Stimulated activated CD4-positive, alpha-beta T cell treated with anti-CD3 and anti-CD28 coated beads, Interleukin-2, amount 100 ng/mL, for 48 hours (primary cell): ENCODE measurements around the gene SLC17A9.

Source experiments
- DNase-seq, 2 donors: peaks; one replicate each; pipeline ENCODE4 v3.0.0-alpha.2; 2020

Gene SLC17A9

DNA sequence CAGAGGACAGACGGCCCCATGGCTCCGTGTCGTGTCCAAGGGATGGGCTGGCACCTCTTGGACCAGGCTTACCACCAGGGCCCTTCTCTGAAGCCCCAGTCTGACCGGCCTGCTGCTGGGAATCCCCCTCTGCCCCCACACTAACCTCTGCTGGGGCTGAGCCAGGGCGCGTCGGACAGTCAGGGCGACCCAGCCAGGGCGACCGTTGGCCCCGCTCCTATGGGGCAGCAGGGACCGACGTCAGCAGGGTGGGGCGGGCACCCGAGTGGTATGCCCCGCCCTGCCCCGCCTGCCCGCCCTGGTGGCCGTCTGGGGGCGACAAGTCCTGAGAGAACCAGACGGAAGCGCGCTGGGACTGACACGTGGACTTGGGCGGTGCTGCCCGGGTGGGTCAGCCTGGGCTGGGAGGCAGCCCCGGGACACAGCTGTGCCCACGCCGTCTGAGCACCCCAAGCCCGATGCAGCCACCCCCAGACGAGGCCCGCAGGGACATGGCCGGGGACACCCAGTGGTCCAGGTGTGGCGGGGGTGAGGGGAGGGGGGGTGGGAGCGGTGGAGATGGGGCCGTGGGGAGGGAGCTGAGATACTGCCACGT, at the start of gene SLC17A9:
SLC17A9 (plus strand) TSS at position 337 of the 595 bp plus-strand sequence; CDS start at position 459, 122 bp downstream.
- DNase-seq: peak in 1 of 2 donors; percentile 41

DNA sequence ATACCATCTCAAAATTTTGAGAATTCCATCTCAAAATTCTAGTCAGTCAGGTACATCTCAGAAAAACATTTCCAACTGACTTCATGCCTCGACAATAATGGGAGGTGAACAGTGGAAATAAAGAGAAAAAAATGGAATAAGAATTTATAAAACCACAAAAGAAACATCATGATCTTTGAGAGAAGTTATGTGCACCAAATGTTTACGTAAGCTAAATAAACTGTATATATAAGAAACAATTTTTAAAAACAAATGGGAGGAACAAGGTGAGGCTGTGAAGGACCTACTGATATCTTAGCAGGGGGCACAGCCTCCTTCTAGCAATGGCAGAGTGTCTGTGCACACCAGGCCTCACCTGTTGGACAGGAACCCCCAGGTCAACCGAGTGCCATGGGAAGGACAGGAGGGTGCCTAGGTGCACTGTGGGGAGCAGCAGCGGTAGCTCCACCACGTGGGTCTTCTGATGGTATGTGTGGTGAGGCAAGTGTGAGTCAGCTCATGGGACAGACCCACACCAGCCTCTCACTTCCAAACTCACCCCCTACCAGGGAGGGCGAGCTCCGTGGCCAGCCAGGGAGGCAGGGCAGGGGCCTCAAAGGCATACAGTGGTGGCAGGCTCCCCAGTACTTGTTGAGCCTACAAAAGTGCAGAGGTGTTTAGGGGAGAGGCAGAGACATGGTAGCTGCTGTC, 49.4 kb upstream of the SLC17A9 start:
- no peak for DNase-seq

DNA sequence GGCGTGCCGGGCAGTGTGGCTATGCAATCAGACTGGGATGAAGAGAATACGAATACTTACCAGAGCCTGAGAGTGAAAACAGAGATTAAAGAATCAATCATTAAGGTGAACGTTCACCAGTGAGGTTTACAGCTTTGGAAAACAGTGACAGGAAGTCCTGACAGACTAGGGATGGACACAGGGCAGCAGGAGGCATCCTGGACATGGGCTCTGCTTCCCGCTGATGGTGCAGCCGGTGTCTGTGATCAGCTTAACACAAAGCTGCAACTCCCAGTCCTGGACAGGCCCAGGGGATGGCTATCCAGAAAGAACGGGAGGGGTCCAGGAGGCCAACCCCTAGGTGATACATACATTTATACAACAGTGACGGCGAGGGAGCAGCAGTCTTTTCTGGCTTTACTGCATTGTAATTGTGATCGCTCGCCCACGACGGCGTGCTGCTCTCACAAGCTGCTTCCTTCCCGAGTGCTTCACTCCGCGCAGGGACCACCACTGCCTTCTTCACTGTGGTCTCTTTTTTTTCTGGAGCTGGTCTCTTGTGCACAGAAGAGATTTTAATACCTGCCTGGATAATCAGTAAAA, 46.9 kb upstream of the SLC17A9 start:
- DNase-seq: no peak

DNA sequence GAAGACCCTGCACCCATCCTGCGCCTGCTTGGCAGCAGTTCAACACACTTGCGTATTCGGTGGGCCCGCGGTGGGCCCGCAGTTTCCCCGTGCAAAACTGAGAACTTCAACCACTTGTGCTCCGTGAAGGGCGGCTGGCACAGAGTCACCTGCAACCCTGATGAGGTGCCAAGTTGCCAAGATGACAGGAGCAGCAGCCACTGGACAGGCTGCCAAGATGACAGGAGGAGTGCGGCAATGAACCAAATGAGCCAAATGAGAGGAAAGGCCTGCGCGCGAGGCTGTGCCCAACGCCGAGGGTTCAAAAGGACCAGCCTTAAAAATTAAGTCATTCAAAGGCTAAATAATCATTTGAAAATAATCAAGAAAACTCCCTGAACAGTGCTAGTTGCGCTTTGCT, 46.3 kb upstream of the SLC17A9 start:
- no peak for DNase-seq

- DNase-seq: no peak
Observed at GRCh38 chr20:62906647-62907375, 45.7 kb upstream of the SLC17A9 start.

DNA sequence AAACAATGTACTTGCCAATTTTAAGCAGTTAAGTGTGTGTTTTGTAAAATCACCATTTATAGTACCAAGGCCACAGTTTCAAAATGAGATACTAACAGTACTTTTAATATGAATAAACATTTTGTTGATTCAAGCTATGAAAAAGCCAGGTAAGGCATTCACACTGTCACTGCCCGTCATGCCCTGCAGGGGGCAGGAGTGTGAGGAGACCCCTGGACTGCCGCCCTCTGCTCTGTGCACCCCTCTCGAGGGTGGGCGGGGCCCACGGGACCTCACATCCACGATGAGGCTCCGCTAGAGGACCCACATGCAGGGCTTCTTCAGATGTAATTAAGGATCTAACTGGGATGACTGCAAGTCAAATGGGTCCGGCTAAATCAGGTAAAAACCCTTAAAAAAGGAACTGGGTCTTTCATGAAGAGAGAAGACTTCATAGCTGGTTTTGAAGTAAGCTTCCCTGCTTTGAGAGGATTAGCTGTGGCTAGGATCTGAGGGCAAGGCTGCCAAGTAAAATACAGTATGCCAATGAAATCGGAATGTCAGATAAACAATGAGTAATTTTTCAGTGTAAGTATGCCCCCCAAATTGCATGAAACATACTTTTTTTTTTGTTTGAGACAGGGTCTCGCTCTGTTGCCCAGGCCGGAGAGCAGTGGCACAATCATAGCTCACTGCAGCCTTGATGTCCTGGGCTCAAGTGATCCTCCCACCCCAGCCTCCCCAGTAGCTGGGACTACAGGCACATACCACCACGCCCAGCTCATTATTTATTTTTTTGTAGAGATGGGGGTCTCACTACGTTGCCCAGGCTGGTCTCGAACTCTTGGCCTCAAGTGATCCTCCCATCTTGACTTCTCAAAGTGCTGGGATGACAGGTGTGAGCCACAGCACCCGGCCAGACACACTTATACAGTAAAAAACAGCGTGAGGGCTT, 44.9 kb upstream of the SLC17A9 start:
- DNase-seq: no peak

GRCh38 chr20:62908971-62909791, 43.3 kb upstream of the SLC17A9 start:
- no peak for DNase-seq

DNA sequence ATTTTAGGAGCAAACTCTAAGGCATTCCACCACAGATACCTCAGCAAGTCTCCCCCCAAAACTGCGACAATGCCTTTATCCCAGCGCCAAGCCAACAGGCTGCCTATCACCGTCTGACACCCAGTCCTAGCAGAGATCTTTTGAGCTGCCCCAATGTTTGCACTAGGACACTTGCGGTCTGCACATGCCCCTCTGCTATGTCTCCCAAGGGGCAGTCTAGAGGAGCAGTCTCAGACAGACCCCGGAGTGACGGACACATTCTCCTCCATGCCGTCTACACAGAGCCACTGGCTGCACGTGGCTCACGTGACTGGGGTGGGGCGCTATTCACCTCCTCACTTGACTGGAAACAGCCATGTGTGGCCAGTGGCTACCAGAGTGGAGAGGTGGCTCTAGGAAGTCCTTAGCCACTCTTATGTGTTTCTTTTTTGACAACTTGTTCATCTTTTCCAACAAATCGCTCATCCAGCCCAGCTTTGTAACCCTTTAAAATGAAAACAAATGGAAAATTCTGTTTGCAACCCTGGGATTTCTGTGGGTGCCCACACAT, 42.2 kb upstream of the SLC17A9 start:
- DNase-seq: no peak

DNA sequence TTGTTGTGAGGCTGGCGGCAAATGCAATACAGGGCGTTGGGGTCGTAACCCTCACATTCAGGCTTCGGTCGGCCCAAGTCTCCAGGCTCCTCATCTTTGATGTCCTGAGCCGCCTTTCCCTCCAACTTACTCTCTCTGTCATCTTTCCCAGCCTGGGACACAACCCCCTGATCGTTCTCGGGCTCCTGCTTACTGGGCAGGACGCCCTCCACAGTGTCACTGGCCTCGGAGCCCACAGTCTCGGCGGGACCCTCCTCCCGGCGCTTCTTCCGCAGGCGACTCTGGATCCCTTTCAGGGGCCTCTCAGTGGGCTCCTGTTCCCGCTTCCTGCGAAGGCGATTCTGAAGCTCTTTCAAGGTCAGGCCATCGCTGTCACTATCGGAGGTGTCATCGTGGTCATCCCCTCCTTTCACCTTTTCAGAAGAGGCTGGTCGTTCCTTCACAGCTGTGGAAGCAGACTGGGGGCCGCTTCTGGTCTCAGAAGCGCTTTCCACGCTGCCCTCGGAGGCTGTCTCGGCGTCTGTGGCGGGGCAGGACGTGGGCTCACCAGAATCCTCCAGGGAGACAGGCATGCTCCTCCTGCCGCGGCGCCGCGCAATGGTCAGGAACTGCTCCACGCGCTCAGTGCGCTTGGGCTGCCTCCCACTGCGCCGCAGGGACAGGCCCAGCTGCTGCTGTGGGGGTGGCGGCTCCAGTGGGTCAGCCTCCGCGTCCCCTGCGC, 41.6 kb upstream of the SLC17A9 start:
- no peak for DNase-seq

GRCh38 chr20:62911701-62912280, 40.7 kb upstream of the SLC17A9 start:
- no peak for DNase-seq

DNA sequence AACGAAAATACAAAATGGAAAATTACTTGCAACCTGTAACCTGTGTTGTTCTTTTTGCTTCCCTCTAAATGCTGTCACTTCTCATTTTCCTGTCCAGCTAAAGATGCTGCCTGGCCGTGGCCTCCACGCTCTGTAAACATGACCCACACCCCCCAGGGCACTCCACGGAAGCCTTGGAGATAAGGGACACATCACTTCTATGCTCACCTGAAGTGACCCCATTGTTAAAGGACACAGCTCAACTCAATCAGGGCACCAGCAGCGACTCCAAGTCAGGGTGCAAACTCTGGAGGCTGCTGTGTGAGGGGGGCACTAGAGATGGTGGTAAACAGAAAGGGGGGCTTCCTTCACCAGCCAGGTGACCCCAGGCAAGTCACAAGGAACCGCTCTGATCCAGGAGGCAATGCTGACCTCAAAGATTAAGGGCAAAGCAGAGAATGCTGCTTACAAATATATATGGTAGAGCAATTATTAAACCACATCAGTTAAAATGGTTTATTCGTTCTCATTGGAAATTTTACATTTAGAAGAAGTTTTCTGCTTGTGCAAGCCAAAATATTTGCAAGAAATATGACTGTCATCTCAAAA, 39.4 kb upstream of the SLC17A9 start:
- DNase-seq: no peak

DNA sequence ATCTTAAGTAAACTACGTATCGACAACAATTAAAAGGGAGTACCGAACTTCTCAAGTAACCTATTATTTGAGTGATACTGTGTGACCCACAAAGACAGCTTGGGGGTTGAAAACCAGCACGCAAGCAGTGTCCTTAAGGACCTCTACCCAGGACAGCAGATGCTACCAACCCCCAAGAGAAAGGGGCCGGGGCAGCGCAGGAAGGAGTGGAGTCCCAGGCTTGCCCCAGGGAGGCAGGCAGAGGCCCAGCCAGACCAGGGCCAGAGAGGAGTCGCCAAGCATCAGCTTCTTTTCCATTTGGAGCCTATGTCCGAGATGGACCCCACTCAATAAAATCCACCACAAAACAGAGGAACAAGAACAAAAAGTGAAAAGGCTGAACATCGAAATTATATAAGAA, 38.1 kb upstream of the SLC17A9 start:
- no peak for DNase-seq

- no peak for DNase-seq
Observed at GRCh38 chr20:62914970-62915457, 37.5 kb upstream of the SLC17A9 start.

GRCh38 chr20:62916703-62917476, 35.6 kb upstream of the SLC17A9 start:
- DNase-seq: no peak

DNA sequence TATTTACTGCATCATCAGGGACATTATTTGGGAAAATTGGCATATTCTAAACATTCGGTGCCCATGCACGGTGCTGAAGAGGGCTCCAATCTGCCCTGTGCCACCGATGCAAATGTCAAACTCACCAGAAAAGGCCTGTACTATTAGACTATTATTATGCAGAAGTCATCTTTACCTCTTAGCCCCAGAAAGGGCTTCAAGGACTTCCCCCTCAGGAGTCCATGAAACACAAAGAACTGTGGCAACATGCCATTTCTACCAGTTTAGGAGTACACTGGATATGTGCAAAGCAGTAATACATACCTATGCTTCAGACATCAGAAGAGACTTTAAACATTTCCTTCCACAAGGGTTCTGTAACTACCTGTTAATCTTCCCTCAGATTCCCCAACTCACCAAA, 34.8 kb upstream of the SLC17A9 start:
- DNase-seq: no peak

GRCh38 chr20:62918147-62918546, 34.4 kb upstream of the SLC17A9 start:
- no peak for DNase-seq

DNA sequence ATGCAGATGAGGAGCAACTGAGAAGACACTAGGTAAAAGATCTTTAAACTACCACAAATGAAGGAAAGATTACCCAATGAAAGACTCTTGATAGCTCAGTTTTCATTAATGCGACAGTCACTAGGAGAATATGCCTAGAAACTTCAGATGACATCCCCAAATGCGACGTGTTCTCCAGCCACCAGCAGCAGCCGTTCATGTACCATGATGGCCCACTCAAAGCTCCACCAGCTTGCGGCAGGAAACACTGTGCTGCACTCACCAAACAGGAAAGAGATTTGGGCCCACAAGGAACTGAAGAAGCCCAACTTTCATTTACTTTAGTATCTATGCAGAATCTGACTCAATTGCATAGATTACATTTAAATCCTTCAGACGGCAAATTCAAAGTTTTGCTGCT, 33.7 kb upstream of the SLC17A9 start:
- peak in 1 of 2 donors; percentile 40 for DNase-seq

- DNase-seq: no peak
Observed at GRCh38 chr20:62920039-62920645, 32.4 kb upstream of the SLC17A9 start.
